Effector CD4-positive, alpha-beta T cell (primary cell): ENCODE measurements around the gene FOLH1. TPM values are rescaled to one million over a fixed set of nuclear protein-coding genes. Genes with fewer than 3 reads are reported as not detected.
"Not testable (repeated sequence)": the region's sequence is repeated elsewhere in the genome, so short reads cannot be mapped to it uniquely, and the experiment has no call there.

Experiments
- DNase-seq: peaks from one replicate; pipeline ENCODE4 v3.0.0-alpha.2; 2020
- total RNA-seq: gene quantifications from one replicate; lab custom pipeline; 2026; lab: John Stamatoyannopoulos, UW

FOLH1 gene
- not detected for total RNA-seq

DNA sequence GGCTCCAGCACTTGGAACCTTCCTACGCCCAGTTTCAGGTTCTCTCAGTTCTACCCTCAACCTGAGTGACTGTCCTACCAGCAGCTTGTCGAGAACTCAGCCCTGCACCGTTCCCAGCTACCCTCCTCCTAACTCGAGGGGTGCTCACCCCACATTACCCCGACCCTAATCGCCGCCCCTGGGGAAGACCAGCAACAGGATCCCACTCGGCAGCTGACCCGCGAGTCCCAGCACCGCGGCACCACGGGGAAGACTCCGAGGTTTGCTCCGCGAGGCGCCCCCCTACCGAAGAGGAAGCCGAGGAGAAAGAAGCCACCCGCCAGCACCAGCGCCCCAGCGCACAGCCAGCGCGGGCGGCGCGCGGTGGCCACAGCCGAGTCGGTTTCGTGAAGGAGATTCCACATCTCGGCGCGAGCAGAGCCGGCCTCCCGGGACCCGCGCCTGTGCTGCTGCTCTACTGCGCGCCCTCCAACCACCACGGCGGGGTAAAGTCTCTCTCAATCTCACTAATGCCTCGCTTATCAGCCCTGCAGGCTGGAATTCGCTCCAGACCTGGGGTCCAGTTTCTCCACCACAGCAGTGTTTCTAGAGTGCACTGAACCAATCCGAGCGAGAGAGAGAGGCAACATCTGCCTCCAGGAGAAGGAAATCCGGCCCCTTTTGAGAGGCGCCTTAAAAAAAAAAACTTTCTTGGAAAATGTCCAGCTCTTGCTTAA is at the start of gene FOLH1:
FOLH1 (minus strand) TSS at position 597 of the 716 bp plus-strand sequence; CDS start at position 404, 193 bp downstream.
- DNase-seq, result no peak

DNA sequence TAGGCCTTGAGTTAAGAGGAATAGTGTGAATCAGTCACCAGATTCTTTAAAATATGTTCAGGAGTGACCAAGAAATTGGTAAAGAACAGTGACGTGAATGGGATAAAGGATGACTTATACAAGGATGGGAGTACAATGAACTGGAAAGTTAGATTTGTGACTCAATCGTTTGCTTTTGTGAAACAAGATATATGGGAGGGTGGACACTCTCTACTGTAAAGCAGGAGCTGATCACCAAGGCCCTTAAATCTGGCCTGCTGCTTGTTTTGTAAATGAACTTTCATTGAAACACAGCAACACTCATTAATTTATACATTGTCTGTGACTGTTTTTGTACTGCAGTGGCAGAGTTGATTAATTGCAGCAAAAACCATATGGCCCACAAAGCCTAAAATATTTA is 46.7 kb upstream of the FOLH1 start:
- not testable (repeated sequence) for DNase-seq

DNA sequence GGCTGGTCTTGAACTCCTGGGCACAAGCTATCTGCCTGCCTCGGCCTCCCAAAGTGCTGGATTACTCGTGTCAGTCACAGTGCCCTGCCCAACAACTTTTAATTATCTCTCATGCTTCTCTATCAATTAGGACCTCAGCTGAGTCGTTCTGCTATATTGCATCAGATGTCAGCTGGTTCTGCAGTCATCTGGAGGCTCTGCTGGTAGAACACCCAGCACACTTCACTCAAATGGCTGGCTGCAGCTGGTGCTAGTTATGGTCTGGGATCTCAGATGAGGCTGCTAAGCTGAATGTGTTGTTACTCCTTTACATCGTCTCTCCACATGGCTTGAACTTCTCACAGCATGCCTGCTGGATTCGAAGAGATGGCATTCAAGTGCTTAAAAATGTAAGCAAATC is 42.8 kb upstream of the FOLH1 start:
- not testable (repeated sequence) for DNase-seq

DNA sequence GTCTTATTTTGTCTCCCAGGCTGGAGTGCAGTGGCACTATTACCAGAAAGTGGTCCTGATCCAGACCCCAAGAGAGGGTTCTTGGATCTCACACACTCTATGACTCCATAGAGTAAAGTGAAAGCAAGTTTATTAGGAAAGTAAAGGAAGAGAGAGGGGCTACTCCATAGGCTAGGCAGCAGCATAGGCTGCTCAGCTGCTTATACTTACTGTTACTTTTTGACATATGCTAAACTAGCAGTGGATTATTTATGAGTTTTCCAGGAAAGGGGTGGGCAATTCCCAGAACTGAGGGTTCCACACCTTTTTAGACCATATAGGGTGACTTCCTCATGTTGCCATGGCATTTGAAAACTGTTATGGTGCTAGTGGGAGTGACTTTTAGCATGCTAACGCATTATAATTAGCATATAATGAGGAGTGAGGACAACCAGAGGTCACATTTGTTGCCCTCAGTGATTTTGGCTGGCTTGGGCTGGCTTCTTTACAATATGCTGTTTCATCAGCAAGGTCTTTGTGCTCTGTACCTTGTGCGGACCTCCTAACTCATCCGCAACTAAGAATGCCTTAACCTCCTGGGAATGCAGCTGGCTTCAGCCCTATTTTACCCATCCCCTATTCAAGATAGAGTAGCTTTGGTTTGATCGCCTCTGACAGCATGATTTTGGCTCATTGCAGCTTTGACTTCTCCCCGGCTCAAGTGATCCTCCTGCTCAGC is 42.2 kb upstream of the FOLH1 start:
- DNase-seq, result not testable (repeated sequence)

DNA sequence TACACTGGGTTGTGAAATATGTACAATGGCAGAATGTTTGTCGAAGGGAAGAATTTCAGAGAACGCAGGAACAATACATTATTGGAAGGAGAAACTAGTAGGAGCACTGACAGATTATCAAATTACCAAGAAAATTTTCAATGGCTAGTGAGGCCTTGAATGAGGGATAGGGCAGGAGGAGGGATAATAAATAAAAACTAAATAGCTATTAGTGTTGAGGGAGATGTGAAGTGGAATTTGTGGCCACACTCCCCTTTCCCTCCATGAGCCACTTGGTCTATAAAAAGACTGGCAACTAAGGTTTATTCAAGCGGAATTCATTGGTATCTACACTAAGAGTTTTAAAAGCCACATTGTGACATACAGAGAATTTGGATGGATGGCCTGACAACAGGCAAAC is 41.0 kb upstream of the FOLH1 start:
- not testable (repeated sequence) for DNase-seq

DNA sequence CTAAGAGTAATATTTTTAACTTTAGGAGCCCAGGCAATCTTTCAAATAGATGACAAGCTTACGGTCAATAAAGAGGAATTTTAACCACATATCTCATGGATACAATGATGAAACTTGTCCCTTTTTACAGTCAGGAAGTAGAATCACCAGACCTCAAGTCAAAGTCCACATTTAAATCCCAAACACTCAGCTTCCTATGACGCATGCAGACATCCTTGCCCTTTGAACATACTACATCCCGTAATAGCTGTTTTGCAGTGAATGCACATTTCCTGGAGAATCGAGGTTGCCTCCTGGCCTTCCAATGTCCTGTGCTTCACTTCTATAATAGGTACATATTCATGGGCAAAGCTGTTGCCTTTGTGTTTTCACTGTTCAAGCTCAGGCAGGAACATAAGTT is 25.3 kb upstream of the FOLH1 start:
- DNase-seq, result not testable (repeated sequence)

DNA sequence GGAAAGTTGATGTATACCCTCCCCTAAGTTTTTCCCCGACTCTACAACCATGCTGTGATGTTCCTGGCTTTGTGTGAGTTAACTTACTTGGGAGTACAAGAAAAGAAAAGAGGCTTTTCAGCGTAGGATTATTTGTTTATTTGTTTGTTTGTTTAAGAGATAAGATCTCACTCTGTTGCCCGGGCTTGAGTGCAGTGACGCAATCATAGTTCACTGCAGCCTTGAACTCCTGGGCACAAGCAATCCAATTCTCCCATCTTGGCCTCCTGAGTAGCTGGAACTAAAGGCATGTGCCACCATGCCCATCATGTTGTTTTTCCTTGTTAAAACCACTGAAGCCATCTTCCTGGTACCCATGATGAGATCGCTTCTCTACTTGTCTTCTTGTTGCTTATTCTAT is 24.6 kb upstream of the FOLH1 start:
- not testable (repeated sequence) for DNase-seq

DNA sequence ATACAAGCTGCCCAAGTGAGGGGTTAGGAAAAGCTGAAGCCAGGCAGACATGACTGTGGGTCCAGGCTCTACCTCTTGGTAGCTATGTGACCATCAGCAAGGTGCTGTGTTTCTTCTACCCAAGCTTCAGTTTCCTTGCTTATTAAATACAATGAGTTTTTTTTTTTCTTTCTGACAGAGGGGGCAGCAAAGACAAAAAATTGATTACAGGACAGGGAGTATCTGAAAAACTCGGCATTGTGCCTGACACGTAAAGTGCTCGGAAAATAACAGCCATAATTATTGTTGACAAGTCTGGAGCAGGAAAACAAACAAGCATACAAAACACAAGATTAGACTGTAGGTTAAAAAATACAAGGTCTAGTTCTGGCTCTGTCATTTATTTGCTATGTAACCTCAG is 23.3 kb upstream of the FOLH1 start:
- DNase-seq, result not testable (repeated sequence)

DNA sequence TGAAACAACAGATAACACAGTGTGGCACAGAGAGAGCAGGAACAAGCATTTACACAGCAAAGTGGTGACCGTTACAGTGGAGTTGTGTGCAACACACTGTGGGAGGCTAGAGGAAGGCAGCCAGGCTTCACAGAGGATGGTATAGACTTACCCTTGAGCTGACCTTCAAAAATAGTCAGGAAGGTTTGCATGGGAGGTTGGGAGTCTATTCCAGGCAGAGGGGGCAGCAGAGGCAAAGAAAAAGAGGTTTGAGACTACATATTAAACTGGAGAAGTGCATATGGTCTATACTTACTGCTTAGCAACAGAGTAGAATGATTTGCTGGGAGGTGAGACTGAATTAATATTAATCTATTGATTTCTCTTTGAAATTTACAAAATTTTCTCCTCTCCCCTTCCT is 22.1 kb upstream of the FOLH1 start:
- DNase-seq, result not testable (repeated sequence)

DNA sequence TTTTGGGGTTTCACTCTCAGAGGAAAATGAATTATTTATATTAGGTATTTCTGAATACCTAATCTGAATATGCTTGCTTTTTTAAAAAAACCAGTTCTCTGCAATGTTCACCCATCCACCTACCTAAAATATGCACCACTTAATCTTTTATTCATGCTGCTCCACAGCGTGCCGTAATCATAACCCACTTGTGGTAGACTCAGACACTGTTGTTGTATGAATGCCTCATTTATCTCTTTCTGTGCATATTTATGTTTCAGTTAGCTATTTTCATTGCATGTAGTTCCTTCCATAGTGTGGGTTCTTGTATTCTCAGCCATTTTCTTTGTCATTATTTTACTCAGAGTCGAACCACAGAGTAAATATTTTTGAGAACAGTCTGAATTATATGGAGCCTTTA is 21.6 kb upstream of the FOLH1 start:
- DNase-seq, result not testable (repeated sequence)

DNA sequence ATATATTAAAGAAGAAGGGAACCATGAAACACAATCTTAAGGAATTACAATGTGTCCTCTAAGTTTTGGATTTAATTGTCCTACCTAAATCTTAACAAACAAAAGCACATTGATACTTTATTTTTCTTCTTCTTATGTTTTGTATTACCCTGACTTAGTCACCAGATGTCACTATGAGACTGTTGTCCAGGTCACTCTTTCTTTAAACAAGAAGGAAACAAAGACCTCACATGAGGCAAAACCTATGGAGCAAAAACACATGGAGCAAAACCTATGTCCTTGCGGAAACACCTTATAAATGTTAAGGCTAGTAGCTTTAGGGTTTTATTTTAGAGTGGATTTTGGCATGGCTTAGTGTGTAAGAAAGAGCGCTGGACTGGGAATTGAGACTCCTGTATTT is 20.7 kb upstream of the FOLH1 start:
- DNase-seq, result not testable (repeated sequence)

DNA sequence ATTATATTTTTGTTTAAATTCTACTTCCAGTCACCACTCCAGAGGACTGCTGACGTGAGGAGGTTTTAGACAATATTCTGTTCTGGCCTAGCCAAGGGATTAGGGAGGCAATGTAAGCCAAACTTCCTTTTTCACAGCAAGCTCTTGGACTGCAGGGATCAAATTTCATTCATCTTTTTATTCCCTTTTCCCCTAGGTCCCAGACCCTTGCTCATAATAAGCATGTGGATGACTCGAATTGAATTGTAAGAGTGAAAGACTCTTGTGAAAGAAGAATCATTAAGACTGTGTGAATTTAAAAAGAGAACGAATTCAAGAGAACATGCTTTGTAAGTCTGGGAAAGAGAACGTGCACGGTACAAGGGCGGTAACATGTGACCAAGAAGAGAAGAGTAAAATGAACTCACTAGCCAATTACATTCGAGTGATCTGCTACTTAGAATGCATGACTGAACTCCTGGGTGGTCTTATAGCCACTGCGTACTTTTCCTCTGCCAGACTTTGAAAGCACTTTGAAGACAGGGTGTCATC is 16.9 kb upstream of the FOLH1 start:
- DNase-seq, result not testable (repeated sequence)

DNA sequence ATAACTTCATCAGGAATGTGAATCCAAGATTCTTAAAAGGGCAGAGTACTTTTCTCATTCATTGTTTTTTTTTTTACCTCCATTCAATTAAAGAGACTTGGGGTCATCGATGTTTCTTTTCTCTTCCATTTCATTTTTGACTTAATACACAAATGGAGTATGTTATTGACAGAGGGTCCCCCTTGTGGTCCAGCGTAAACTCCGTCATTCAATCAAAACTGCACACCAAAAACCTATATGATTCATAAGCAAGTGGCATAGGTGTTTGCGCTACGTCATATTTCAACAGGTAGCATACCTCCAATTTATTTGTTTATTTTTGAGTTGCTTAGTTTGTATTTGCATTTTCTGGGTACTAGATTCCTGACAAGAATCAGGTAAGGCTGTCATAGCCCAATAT is 12.7 kb upstream of the FOLH1 start:
- no peak for DNase-seq

DNA sequence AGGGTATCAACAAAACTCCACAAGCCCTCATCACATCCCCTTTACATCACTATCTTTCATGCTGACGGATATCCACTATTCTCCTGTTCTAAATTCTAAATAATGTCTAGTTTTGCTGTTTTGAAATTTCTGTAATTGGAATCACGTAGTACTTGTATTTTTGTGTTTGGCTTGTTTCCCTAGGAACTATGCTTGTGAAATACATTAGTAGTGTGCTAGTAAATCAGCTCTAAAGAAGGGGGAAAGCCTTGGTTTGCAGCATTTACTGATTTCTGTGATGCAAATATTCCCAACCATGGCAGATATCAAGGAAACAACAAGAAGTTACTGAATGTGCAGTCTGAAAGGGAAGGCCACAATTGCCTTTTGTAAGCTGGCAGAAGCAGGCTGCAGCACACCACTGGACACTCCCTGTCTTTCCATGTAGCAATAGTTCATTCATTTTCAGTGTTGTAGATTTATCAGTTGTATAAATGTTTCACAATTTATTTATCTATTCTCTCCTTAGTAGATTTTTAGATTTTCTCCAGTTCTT is 4.7 kb upstream of the FOLH1 start:
- no peak for DNase-seq

DNA sequence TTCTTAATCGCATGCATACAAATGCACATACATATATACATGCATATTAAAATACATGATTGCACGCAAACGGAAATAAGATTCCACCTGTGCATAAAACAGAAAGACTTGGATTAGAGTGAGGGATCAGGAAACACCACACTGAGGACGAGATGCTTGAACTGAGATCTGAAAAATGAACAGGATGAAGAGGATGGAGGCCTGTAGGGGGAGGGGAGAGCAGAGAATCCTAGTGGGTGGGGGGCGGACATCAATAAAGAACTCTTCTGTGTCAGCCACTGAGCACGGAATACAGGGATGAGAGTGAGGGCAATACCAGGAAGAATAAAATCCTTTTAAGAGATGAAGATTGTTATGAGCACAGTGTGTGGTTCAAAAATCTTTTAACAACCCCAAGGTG is 1.4 kb downstream of the FOLH1 start:
- DNase-seq, result not testable (repeated sequence)

DNA sequence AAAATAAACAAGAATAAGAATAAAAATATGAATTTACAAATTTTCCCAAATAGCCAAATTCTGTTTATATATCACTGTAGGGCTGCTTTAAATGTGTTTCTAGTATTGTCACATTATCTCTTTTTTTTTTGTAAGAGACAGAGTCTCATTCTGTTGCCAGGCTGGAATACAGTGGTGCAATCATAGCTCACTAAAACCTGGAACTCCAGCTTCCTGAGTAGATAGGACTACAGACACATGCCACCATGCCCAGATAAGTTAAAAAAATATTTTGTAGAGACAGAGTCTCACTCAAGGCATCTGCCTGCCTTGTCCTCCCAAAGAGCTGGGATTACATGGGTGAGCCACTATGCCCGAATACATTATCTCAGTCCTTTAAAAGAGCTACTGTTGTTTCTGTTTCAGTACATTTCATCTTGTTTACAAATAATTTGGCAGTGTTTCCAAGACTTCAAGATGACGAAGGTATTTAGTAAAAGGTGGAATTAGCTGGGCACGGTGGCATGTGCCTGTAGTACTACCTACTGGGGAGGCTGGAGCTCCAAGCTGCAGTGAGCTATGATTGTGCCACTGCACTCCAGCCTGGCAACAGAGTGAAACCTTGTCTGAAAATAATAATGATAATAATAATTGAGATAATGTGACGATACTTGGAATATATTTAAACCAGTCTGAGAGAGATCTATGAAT is 6.0 kb downstream of the FOLH1 start:
- no peak for DNase-seq

DNA sequence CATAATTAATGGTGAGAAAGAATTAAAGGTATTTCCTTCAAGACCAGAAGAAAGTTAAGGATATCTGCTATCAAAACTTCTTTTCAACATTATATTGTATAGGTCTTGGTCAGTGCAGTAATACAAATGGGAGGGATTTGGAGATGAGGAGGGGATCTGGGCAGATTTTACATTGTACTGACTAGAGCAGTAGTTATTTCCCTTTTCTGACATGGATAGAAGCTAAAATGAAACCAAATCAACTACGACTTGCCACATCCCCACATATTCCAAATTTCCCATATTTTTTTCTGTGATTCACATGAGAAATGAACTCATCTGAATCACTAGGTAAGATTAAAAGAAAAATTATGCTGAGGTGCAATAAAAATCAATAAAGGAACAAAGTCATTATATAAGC is 11.6 kb downstream of the FOLH1 start:
- DNase-seq, result not testable (repeated sequence)

DNA sequence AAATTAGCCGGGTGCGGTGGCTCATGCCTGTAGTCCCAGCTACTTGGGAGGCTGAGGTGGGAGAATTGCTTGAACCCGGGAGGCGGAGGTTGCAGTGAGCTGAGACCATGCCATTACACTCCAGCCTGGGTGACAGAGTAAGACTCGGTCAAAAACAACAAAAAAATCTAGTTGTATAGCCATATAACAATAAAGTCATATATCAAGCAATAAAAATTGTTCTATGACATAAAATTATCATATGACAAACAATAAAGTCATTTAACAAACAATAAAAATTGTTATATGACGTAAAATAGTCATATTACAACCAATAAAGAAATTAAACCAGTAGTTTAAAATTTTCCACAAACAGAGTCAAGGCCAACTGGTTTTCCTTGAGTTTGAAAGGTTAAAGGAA is 12.4 kb downstream of the FOLH1 start:
- not testable (repeated sequence) for DNase-seq

DNA sequence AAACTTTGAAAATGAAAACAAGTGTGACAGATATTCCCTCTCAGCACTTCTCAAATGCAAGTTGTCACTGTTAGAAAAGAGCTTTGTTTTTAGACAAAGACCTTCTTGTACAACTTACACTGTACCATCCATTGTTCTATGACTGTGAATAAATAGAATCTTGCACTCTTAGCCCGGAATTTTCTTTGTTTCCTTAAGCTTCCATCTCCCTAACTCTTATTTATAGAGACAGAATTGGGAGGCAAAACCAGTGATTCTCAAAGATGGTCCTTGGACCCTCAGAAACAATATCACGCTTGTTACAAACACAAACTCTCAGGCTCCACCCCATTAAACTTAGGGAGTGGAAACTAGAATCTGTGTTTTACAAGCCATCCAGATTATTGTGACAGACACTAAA is 18.1 kb downstream of the FOLH1 start:
- not testable (repeated sequence) for DNase-seq

DNA sequence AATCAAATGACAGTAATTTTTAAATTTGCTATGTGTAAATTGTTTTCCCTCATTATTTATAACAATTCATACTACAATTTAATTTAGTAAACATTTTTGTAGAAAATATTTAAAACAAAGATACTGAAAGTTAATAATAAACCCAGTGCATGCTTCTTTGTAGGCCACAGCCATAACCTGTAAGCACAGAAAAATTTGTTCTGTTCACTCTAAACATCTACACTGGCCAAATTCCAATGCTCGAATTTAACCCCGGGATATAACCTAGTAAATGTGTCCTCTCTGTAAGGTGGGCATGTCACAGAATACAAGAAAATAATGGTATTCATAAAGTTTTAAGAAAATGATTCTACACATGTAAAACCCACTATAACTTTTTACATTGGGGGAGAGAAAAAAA is 22.2 kb downstream of the FOLH1 start:
- not testable (repeated sequence) for DNase-seq

DNA sequence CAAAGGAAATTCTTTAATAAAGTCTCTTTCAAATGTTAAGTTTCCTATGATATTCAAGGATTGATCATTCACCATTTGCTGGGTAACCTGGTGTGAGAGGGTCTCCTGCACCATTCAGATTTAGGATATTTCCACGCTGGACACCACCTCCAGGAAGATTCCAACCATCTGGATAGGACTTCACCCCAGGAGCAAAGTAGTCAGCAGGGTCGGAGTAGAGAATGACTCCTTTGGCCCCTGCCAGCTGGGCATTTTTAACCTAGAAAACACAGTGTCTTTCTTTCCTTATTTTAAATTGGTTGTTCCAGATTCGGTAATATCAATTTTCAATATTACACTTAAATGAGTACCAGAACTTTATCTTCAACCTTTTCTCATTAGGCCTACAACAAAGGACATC is 22.8 kb downstream of the FOLH1 start:
- not testable (repeated sequence) for DNase-seq

DNA sequence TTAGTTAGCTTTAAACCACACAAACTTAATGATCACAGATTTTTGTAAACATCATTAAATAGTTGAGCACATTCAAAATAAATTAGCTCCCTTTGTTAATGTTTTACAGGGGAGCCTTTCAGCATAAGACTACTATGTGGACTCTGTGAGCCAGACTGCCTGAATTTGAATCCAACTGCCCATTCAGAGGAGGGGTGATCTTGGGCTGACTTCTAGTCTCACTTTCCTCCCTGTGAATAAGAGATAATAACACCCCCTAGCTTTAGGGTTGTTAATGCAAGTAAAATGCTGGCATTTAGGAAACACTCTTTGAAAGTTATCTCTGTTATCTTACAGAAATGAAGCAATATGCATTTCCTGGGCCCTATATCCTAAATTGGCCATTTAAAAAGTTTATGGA is 23.6 kb downstream of the FOLH1 start:
- DNase-seq, result not testable (repeated sequence)

DNA sequence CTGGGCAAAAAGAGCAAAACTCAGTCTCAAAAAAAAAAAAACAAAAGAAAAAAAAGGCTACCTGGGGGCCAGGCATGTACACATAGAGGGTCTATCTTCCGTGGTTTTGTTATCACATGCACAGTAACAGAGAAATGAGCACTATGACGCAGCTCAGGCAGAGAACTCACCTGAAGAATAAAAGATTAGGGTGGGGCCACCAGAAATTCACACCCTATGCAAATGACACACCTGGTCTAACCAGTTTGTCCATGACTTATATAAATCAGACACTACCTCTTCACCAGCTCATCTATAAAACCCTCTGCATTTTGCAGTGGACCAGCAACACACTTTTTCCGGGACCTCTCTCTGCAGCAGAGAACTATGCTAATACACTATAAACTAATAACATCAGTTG is 30.5 kb downstream of the FOLH1 start:
- DNase-seq, result not testable (repeated sequence)
